Measurements from ENCODE around the gene SLC2A2.

Gene SLC2A2

GRCh38 chr3:171001250-171001893, 25.1 kb downstream of the SLC2A2 start:
- H3K4me3 ChIP-seq (ENCODE audit: low read depth, low read length) = no peak overlapping the region
- ChIA-PET POLR2A (no interaction called here), CTCF (interaction anchor here (1.6 kb wide), 1 partner anchor 17 kb away, joined by 9 read pairs; no protein-coding TSS in a partner anchor)
- DNase-seq (ENCODE audit: low read depth, low spot score) = no peak
- no peak for TF ChIP-seq CTCF (IDR thresholded peaks at IDR 0.05; ENCODE audit: insufficient read depth, low read length, missing control alignments)

GRCh38 chr3:171000281-171000680, 26.2 kb downstream of the SLC2A2 start:
- no peak for DNase-seq (ENCODE audit: low read depth, low spot score)
- no peak overlapping the region for H3K4me3 ChIP-seq (ENCODE audit: low read depth, low read length)
- POLR2A ChIA-PET = no interaction called here
- CTCF ChIA-PET = no interaction called here
- no peak for TF ChIP-seq CTCF (IDR thresholded peaks at IDR 0.05; ENCODE audit: insufficient read depth, low read length, missing control alignments)

GRCh38 chr3:170999737-171000242, 26.7 kb downstream of the SLC2A2 start:
- ChIA-PET CTCF (no interaction called here), POLR2A (no interaction called here)
- no peak overlapping the region for H3K4me3 ChIP-seq (ENCODE audit: low read depth, low read length)
- no peak for DNase-seq (ENCODE audit: low read depth, low spot score)
- TF ChIP-seq CTCF (IDR thresholded peaks at IDR 0.05; ENCODE audit: insufficient read depth, low read length, missing control alignments) = no peak

GRCh38 chr3:170997961-170998913, 28.3 kb downstream of the SLC2A2 start:
- no peak for DNase-seq (ENCODE audit: low read depth, low spot score)
- POLR2A ChIA-PET = no interaction called here
- H3K4me3 ChIP-seq (ENCODE audit: low read depth, low read length) = no peak overlapping the region
- CTCF ChIA-PET = interaction anchor here (1.2 to 2.2 kb wide), 2 partner anchors 12 to 20 kb away, joined by 3 to 8 read pairs; no protein-coding TSS in a partner anchor
- TF ChIP-seq CTCF (IDR thresholded peaks at IDR 0.05; ENCODE audit: insufficient read depth, low read length, missing control alignments) = no peak

- DNase-seq (ENCODE audit: low read depth, low spot score) = no peak
- ChIA-PET CTCF (interaction anchor here (1.2 kb wide), 1 partner anchor 573 kb away, joined by 3 read pairs; no protein-coding TSS in a partner anchor), POLR2A (no interaction called here)
- H3K4me3 ChIP-seq (ENCODE audit: low read depth, low read length) = no peak overlapping the region
- no peak for TF ChIP-seq CTCF (IDR thresholded peaks at IDR 0.05; ENCODE audit: insufficient read depth, low read length, missing control alignments)
Measured at GRCh38 chr3:170992854-170993253, 33.7 kb downstream of the SLC2A2 start.

GRCh38 chr3:170991664-170992063, 34.9 kb downstream of the SLC2A2 start:
- no peak overlapping the region for H3K4me3 ChIP-seq (ENCODE audit: low read depth, low read length)
- no peak for TF ChIP-seq CTCF (IDR thresholded peaks at IDR 0.05; ENCODE audit: insufficient read depth, low read length, missing control alignments)
- ChIA-PET POLR2A (no interaction called here), CTCF (no interaction called here)
- no peak for DNase-seq (ENCODE audit: low read depth, low spot score)

All from AG04449 (cell line).